ENCODE measurements around the gene MPDZ.

Gene MPDZ

GRCh38 chr9:13181652-13182051, 97.8 kb downstream of the MPDZ start:
- DNase-seq = no peak

GRCh38 chr9:13179257-13179656, 100.2 kb downstream of the MPDZ start:
- DNase-seq = no peak

- DNase-seq = peak in 1 of 4 experiments; percentile 3
These were observed 103.8 kb downstream of the MPDZ start for GRCh38 chr9:13175732-13176131.

DNA sequence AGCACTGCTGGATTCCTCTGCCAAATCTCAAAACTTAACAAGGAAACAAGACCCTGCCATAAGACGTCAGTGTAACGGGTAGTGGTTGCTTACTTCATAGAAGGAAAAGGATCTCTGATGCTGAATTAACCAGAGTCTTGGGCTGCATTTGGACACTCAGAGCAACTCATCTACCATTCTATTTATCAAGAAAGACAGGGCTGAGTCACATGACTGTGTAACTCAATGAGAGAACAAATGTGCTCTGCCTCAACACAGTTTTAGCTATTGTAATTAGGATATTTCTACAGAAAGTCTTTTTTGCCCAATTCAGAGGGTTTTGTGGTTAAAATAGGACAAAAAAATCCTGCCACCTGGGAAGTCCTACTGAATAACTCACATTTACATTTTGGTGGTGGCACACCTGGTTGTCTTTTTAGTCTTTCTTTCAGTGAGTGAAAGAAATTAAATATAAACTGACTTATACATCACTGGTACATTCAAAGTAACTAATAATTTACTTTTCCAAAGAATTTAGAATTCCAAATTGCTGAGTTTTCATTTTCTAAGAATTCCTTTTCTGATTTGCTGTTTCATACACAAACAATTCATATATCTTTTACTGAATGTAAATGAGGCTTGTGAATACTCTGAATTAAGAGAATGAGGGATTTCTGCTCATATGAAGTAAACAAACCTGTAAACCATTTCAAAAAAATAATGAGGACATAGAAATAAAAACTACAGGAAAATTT, 104.4 kb downstream of the MPDZ start:
- no peak for DNase-seq

DNA sequence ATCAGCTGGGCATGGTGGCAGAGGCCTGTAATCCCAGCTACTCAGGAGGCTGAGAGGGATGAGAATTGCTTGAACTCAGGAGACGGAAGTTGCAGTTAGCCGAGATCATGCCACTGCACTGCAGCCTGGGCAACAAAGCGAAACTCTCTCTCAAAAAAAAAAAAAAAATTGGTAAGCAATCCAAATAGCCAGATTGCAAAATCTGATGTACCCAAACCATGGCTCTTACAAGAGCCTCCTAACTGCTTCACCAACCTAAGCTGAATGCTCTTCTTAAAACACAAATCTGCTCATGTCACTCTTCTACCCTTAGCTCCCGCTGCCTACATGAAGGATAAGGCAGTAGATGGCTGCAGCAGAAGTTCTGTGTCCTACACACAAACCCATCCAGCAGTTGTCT, 105.9 kb downstream of the MPDZ start:
- DNase-seq = no peak

GRCh38 chr9:13171261-13171660, 108.2 kb downstream of the MPDZ start:
- DNase-seq = no peak

DNA sequence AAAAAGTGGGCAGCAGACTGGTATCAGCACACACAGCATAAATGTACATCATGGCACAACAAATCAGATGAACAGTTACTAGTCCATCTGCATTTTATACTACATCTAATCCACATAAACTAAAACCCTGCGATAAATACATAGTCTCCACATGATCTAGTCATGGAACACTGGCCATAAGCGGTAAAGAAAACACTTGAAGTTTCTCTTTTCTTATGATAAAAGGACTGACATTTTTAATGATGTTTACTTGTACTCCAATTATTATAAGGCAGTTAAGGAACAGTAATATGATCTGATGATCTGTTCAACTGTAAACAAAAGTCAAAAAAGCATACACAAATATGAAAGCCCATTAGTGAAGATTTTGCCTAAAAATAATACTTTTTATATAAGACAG, 112.5 kb downstream of the MPDZ start:
- DNase-seq = no peak

DNA sequence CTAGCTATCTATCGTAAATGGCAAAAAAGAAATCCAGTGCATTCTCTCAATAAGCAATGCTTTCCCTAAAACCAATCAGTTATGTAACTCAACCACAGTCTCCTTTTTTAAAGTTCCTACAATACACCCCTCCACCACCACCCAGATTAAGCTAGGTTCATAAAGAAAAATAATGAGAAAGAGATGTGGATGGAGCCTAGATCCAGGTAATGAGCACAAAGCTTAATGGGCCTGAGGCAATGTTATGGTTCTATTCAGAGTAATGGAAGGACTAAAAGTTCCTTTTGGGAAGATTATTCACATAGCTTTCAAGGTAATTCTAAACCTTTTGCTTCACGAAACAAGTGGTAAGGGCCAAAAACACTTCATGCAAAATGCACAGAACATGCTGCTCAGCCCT, 113.5 kb downstream of the MPDZ start:
- DNase-seq = no peak

GRCh38 chr9:13165236-13165945, 114.1 kb downstream of the MPDZ start:
- DNase-seq = no peak

- DNase-seq = no peak
These were observed 115.5 kb downstream of the MPDZ start for GRCh38 chr9:13163946-13164345.

- no peak for DNase-seq
These were observed 116.2 kb downstream of the MPDZ start for GRCh38 chr9:13163287-13163686.

DNA sequence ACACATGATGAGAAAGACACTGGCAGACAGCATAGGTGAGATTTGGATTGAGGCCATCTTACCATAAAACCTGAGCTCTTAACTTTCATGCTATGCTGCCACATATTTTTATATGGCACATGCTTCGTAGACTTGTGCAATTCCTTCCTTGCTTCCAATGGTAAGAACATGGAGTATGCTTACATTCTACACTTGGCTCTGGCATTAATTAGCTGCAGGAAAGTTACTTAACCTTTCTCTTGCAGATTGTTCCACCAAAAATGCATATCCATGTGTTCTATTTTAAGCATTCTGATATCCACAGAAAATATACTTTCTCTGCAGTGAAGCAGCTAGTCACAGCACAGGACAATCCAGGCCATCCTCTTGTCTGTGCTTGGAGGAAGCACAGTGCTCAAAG, 119.4 kb downstream of the MPDZ start:
- no peak for DNase-seq

- DNase-seq = no peak
These were observed 120.5 kb downstream of the MPDZ start for GRCh38 chr9:13158986-13159385.

- no peak for DNase-seq
These were observed 128.0 kb downstream of the MPDZ start for GRCh38 chr9:13151489-13151888.

GRCh38 chr9:13149454-13149853, 130.0 kb downstream of the MPDZ start:
- DNase-seq = no peak

GRCh38 chr9:13146840-13147239, 132.7 kb downstream of the MPDZ start:
- DNase-seq = no peak

GRCh38 chr9:13145340-13145739, 134.2 kb downstream of the MPDZ start:
- DNase-seq = no peak

DNA sequence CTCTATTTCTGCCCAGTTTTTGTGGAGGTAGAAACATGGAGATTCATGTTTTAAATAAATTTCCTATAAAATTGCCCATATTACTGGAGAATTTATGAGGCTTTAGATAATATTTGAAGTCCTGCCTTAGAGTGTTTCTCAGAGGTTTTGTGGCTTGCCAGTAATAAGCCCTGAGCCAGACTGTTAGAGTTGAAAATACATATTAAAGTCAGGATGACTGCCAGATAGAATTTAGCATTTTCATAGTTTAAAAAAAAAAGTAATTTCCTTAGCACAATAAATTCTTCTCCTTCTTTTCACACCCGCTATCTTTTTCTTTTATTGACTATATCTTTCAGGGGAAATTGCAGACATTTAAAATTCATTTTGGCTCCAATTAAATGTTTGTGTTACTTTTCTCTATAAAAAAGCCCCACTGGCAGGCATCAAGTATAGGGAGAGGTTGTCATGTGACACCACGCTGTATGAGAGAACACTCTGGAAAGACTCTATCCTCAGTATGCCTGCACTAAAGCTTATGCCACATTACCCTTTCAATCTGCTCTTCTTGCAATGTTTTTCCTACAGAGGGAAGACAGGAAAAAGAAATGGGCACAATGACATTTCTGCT, 135.2 kb downstream of the MPDZ start:
- DNase-seq = no peak

DNA sequence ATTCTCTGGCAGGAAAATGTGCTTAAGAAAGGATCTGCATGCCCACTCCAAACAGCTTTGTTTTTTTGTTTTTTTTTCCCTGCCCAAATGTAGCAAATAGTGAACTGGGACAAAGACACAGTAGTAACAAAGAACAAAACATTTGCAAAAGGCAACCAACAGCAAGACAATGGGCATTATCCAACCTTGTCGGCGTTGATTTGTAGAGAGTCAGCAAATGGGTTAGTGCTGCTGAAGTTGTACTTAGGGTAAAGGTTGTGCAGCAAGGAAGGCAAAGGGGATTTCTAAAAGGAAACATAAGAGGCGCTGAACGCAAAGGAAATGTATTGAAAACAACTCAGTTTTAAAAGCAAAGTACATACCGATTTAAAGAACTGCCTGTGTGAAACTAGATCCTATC, 136.2 kb downstream of the MPDZ start:
- DNase-seq = no peak

GRCh38 chr9:13142776-13143175, 136.7 kb downstream of the MPDZ start:
- no peak for DNase-seq

DNA sequence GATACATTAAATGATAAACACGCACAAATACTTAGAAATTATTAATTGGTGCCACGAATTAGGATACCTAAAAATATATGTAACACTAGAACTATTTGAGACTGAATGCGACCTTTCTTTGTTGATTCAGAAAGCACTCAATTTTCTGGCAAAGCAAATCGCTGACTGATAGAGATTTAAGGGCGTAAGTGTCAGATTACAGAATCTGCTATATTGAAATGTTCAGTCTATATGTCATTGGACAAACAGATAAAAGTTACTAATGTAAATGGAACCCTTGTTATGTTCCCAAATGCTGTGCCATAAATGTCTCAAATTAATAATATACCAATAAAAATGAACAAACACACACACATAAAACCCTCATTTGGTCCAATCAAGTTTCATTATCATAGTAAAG, 137.9 kb downstream of the MPDZ start:
- DNase-seq = no peak

GRCh38 chr9:13140843-13141592, 138.5 kb downstream of the MPDZ start:
- no peak for DNase-seq

- no peak for DNase-seq
These were observed 139.8 kb downstream of the MPDZ start for GRCh38 chr9:13139641-13140171.
